Neural cell (in vitro differentiated cells): ENCODE measurements around the gene PPP6R1. TPM values are rescaled to one million over a fixed set of nuclear protein-coding genes. Genes with fewer than 3 reads are reported as not detected.

Experiments used
- H2AFZ ChIP-seq: fragments of 200-600, 300-800 bp; sonication (generic), shearing (Covaris generic); 2 replicates; pipeline ENCODE4 v1.6.0; 2014; ENCODE audit warnings: low read depth, mild to moderate bottlenecking, antibody characterized with exemption, low read length, moderate library complexity
- H3F3A ChIP-seq: fragments of 200-600 bp; shearing (Covaris generic); 2 replicates; pipeline ENCODE4 v1.6.1; 2016; ENCODE audit warnings: mild to moderate bottlenecking, moderate library complexity, mixed read lengths, antibody characterized with exemption, low read length; ENCODE audit not compliant: insufficient read depth, poor library complexity, severe bottlenecking
- H3K27ac ChIP-seq: fragments of 200-600, 300-800 bp; sonication (generic), shearing (Covaris generic); 2 replicates; pipeline ENCODE4 v1.5.1; 2014; ENCODE audit warnings: mild to moderate bottlenecking, low read length, moderate library complexity
- H3K27me3 ChIP-seq: fragments of 300-800, 200-600 bp; sonication (generic), shearing (Covaris generic); 2 replicates; pipeline ENCODE4 v1.6.0; 2014; ENCODE audit warnings: mild to moderate bottlenecking, low read depth, low read length, moderate library complexity; ENCODE audit not compliant: insufficient read depth
- H3K36me3 ChIP-seq: fragments of 300-800, 200-600 bp; sonication (generic), shearing (Covaris generic); 2 replicates; pipeline ENCODE4 v1.5.1; 2014; ENCODE audit warnings: mild to moderate bottlenecking, antibody characterized with exemption, low read length, moderate library complexity; ENCODE audit not compliant: insufficient read depth
- H3K4me2 ChIP-seq: fragments of 300-800, 200-600 bp; sonication (generic), shearing (Covaris generic); 2 replicates; pipeline ENCODE4 v1.6.0; 2014; ENCODE audit warnings: mild to moderate bottlenecking, low read length
- H3K4me3 ChIP-seq: fragments of 300-800, 200-600 bp; sonication (generic), shearing (Covaris generic); 2 replicates; pipeline ENCODE4 v1.5.1; 2014; ENCODE audit warnings: mild to moderate bottlenecking, low read length, moderate library complexity
- H3K79me2 ChIP-seq: fragments of 200-600 bp; shearing (Covaris generic); replicated peaks from 2 replicates; pipeline ENCODE4 v1.6.0; 2014; ENCODE audit warnings: mild to moderate bottlenecking, low read length, moderate library complexity; ENCODE audit not compliant: insufficient read depth
- H3K9ac ChIP-seq: fragments of 300-800, 200-600 bp; sonication (generic), shearing (Covaris generic); 2 replicates; pipeline ENCODE4 v1.6.1; 2016; ENCODE audit warnings: mild to moderate bottlenecking, low read length, mixed read lengths
- H3K9me2 ChIP-seq: fragments of 200-600 bp; shearing (Covaris generic); 2 replicates; pipeline ENCODE4 v1.6.1; 2016; ENCODE audit warnings: mild to moderate bottlenecking, low read length, mixed read lengths; ENCODE audit not compliant: insufficient read depth
- H3K9me3 ChIP-seq: fragments of 200-600, 300-800 bp; sonication (generic), shearing (Covaris generic); 2 replicates; pipeline ENCODE4 v1.6.1; 2016; ENCODE audit warnings: mild to moderate bottlenecking, mixed run types, low read length, moderate library complexity, mixed read lengths
- H4K20me1 ChIP-seq: fragments of 200-600 bp; shearing (Covaris generic); 2 replicates; pipeline ENCODE4 v1.6.1; 2016; ENCODE audit warnings: mild to moderate bottlenecking, mixed run types; ENCODE audit not compliant: insufficient read depth
- EP300 ChIP-seq: fragments of 450-650 bp; conservative IDR thresholded peaks from 2 replicates; pipeline ENCODE4 v1.6.1; 2014; ENCODE audit warnings: antibody characterized with exemption, mild to moderate bottlenecking, moderate library complexity; ENCODE audit not compliant: poor library complexity, severe bottlenecking
- MXI1 ChIP-seq: fragments of 450-650 bp; conservative IDR thresholded peaks from 2 replicates; pipeline ENCODE4 v1.6.1; 2014; ENCODE audit warnings: antibody characterized with exemption, mild to moderate bottlenecking; ENCODE audit not compliant: poor library complexity, severe bottlenecking
- POLR2AphosphoS5 ChIP-seq: IDR thresholded peaks from 2 replicates; pipeline ENCODE4 v1.6.1; 2012
- RAD21 ChIP-seq: fragments of 450-650 bp; conservative IDR thresholded peaks from 2 replicates; pipeline ENCODE4 v1.6.1; 2014; ENCODE audit warnings: antibody characterized with exemption, mild to moderate bottlenecking, moderate library complexity
- SMC3 ChIP-seq: fragments of 450-650 bp; conservative IDR thresholded peaks from 2 replicates; pipeline ENCODE4 v1.6.1; 2014; ENCODE audit warnings: antibody characterized with exemption, mild to moderate bottlenecking, moderate library complexity; ENCODE audit not compliant: poor library complexity
- TAF1 ChIP-seq: IDR thresholded peaks from 2 replicates; pipeline ENCODE4 v1.6.1; 2012; ENCODE audit warnings: low read depth
- polyA plus RNA-seq: library from polyadenylated mRNA; depleted of rRNA; stranded (reverse); fragments of >200 nt; gene quantifications from 2 replicates; pipeline ENCODE4 v1.2.3, GENCODE V29; 2014
- TF ChIP-seq, protein P1 (sequence below): fragments of 450-650 bp; IDR thresholded peaks from 2 replicates; pipeline ENCODE4 v1.5.1; 2014; ENCODE audit warnings: antibody characterized with exemption, mild to moderate bottlenecking, moderate library complexity; ENCODE audit not compliant: poor library complexity, severe bottlenecking
- TF ChIP-seq, protein P2 (sequence below): IDR thresholded peaks from 2 replicates; pipeline ENCODE4 v1.6.1; 2012; ENCODE audit warnings: borderline replicate concordance

Gene PPP6R1
- polyA plus RNA-seq, 1 donor from 2014 or later, result 20.0 TPM

DNA sequence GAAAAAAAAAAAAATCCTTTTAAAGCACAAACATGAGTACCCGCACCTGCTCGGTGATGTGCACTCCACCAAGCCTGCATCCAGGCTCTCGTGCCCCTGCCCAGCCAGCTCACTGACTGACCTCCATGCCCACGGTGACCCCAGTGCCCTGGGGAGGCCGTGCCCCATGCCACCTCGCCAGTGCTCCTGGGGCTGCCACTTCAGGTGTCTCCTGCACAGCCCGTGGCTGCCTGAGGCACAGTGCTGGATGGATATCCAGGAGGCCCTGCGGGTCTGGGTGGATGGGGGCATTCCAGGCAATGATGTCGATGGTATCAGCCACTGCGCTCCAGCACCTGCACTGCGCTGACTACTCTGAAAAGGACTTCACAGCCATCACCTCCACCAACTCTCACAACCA, 9.0 kb downstream of the PPP6R1 start:
- Histone ChIP-seq H3K27ac (no peak overlapping the region), H3K27me3 (no peaks in the 10 kb centered on the region), H2AFZ (no peak overlapping the region), H3K79me2 (peaks cover 43% of the 10 kb centered on the region), H3K4me2 (no peak overlapping the region), H3K36me3 (no peaks in the 10 kb centered on the region), H3K9me3 (no peaks in the 10 kb centered on the region), H3K9ac (no peak overlapping the region), H3K9me2 (no peaks in the 10 kb centered on the region), H4K20me1 (no peaks in the 10 kb centered on the region), H3F3A (no peaks in the 10 kb centered on the region), H3K4me3 (no peak overlapping the region)
- TF ChIP-seq SMC3, result no peak
- TF ChIP-seq TAF1, result no peak
- TF ChIP-seq, protein P1, sequence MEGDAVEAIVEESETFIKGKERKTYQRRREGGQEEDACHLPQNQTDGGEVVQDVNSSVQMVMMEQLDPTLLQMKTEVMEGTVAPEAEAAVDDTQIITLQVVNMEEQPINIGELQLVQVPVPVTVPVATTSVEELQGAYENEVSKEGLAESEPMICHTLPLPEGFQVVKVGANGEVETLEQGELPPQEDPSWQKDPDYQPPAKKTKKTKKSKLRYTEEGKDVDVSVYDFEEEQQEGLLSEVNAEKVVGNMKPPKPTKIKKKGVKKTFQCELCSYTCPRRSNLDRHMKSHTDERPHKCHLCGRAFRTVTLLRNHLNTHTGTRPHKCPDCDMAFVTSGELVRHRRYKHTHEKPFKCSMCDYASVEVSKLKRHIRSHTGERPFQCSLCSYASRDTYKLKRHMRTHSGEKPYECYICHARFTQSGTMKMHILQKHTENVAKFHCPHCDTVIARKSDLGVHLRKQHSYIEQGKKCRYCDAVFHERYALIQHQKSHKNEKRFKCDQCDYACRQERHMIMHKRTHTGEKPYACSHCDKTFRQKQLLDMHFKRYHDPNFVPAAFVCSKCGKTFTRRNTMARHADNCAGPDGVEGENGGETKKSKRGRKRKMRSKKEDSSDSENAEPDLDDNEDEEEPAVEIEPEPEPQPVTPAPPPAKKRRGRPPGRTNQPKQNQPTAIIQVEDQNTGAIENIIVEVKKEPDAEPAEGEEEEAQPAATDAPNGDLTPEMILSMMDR, result no peak
- TF ChIP-seq, protein P2, sequence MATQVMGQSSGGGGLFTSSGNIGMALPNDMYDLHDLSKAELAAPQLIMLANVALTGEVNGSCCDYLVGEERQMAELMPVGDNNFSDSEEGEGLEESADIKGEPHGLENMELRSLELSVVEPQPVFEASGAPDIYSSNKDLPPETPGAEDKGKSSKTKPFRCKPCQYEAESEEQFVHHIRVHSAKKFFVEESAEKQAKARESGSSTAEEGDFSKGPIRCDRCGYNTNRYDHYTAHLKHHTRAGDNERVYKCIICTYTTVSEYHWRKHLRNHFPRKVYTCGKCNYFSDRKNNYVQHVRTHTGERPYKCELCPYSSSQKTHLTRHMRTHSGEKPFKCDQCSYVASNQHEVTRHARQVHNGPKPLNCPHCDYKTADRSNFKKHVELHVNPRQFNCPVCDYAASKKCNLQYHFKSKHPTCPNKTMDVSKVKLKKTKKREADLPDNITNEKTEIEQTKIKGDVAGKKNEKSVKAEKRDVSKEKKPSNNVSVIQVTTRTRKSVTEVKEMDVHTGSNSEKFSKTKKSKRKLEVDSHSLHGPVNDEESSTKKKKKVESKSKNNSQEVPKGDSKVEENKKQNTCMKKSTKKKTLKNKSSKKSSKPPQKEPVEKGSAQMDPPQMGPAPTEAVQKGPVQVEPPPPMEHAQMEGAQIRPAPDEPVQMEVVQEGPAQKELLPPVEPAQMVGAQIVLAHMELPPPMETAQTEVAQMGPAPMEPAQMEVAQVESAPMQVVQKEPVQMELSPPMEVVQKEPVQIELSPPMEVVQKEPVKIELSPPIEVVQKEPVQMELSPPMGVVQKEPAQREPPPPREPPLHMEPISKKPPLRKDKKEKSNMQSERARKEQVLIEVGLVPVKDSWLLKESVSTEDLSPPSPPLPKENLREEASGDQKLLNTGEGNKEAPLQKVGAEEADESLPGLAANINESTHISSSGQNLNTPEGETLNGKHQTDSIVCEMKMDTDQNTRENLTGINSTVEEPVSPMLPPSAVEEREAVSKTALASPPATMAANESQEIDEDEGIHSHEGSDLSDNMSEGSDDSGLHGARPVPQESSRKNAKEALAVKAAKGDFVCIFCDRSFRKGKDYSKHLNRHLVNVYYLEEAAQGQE, result no peak

DNA sequence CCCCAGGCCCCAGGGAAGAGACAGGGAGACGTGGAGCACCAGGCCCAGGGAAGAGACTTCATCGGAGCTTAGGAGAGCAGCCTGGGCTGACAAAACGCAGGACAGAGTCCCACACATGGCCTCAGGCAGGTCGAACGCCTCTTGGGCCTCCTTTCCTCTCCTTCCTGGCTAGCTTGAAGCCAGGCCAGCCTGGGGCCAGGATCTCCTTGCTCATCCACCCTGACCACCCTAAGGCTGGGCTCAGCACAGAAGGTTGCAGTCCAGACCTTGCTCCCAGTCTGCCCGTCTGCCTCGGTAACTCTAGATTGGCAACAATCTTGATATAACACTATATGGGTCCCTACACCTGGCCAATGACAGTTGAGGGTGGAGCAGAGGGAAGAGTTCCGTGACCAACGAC, 10.1 kb downstream of the PPP6R1 start:
- Histone ChIP-seq H3K36me3 (no peaks in the 10 kb centered on the region), H2AFZ (no peak overlapping the region), H3K9me2 (no peaks in the 10 kb centered on the region), H3K79me2 (peaks cover 38% of the 10 kb centered on the region), H3K9ac (no peak overlapping the region), H3F3A (no peaks in the 10 kb centered on the region), H3K27ac (no peak overlapping the region), H3K4me3 (no peak overlapping the region), H3K9me3 (no peaks in the 10 kb centered on the region), H4K20me1 (no peaks in the 10 kb centered on the region), H3K27me3 (no peaks in the 10 kb centered on the region), H3K4me2 (no peak overlapping the region)
- TF ChIP-seq EP300, result no peak
- TF ChIP-seq POLR2AphosphoS5, result no peak
- no peak for TF ChIP-seq TAF1
- TF ChIP-seq MXI1, result no peak
- no peak for TF ChIP-seq RAD21
- TF ChIP-seq, protein P2, result no peak
- no peak for TF ChIP-seq SMC3
- TF ChIP-seq, protein P1, result no peak
